ENCODE data around the gene PTPN14.

Gene PTPN14

DNA sequence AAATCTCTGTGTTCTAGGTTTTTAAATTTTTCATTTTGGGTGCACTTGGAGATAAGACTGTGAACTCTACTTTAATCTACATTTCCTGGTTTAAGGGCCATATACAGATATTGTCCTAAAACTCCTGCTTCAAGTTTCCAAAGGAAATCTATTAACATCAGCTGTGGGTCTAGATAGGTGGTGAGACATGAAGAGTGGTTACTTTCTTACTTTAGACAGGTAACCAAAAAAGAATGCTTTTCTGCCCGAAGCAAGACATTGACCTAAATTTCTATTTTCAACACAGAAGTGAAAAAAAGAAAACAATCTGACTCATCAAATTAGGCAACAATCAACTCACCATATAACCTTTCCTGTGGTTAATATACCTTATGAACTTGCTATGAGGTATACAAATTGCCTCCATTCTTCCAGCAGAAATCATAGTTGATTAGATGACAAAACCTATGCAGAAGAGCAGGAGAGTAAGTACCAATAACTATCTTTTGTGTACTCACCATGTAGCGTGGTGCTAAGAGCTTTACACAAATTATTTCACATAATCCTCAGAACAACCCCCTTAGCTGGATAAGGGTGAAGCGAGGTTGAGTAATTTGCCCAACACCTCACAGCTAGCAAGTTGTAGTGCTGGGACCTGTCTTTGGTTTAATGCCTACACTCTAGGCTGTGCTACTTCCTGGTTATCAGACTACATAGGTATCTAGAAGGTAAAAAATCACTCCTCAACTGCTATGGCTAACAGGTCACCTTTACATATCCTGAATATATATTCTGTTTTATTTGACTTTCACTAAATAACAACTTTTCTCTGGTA, 23.4 kb upstream of the PTPN14 start:
- H3K4me3 ChIP-seq (ENCODE audit: low read length, poor library complexity, severe bottlenecking) = no peak overlapping the region
- H3K36me3 ChIP-seq (ENCODE audit: insufficient read depth, low read length) = no peaks in the 10 kb centered on the region
- no peaks in the 10 kb centered on the region for H3F3A ChIP-seq (ENCODE audit: low read depth)
- H3K9me3 ChIP-seq (ENCODE audit: insufficient read depth, low read depth, low read length) = peaks cover 14% of the 10 kb centered on the region
- H4K20me1 ChIP-seq (ENCODE audit: insufficient read depth, low read length, poor library complexity, severe bottlenecking) = no peaks in the 10 kb centered on the region
- H3K4me1 ChIP-seq (ENCODE audit: insufficient read depth, low read length, poor library complexity, severe bottlenecking) = no peaks in the 10 kb centered on the region
- no peaks in the 10 kb centered on the region for H3K79me2 ChIP-seq (ENCODE audit: insufficient read depth, low read length)
- no peaks in the 10 kb centered on the region for H3K9me2 ChIP-seq (replicated peaks; ENCODE audit: low read depth, low read length)
- TF ChIP-seq, protein P1, sequence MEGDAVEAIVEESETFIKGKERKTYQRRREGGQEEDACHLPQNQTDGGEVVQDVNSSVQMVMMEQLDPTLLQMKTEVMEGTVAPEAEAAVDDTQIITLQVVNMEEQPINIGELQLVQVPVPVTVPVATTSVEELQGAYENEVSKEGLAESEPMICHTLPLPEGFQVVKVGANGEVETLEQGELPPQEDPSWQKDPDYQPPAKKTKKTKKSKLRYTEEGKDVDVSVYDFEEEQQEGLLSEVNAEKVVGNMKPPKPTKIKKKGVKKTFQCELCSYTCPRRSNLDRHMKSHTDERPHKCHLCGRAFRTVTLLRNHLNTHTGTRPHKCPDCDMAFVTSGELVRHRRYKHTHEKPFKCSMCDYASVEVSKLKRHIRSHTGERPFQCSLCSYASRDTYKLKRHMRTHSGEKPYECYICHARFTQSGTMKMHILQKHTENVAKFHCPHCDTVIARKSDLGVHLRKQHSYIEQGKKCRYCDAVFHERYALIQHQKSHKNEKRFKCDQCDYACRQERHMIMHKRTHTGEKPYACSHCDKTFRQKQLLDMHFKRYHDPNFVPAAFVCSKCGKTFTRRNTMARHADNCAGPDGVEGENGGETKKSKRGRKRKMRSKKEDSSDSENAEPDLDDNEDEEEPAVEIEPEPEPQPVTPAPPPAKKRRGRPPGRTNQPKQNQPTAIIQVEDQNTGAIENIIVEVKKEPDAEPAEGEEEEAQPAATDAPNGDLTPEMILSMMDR (conservative IDR thresholded peaks at IDR 0.05; ENCODE audit: low read length) = no peak
- no peak for TF ChIP-seq EZH2phosphoT487 (IDR thresholded peaks at IDR 0.05; ENCODE audit: borderline replicate concordance)
- no peak overlapping the region for H2AFZ ChIP-seq (ENCODE audit: low read length)
- H3K27me3 ChIP-seq (ENCODE audit: insufficient read depth, low read length, poor library complexity, severe bottlenecking) = no peaks in the 10 kb centered on the region
- no peak overlapping the region for H3K9ac ChIP-seq (ENCODE audit: low read depth, low read length, poor library complexity, severe bottlenecking)
- H3K4me2 ChIP-seq (ENCODE audit: low read depth, low read length, poor library complexity, severe bottlenecking) = no peak overlapping the region

DNA sequence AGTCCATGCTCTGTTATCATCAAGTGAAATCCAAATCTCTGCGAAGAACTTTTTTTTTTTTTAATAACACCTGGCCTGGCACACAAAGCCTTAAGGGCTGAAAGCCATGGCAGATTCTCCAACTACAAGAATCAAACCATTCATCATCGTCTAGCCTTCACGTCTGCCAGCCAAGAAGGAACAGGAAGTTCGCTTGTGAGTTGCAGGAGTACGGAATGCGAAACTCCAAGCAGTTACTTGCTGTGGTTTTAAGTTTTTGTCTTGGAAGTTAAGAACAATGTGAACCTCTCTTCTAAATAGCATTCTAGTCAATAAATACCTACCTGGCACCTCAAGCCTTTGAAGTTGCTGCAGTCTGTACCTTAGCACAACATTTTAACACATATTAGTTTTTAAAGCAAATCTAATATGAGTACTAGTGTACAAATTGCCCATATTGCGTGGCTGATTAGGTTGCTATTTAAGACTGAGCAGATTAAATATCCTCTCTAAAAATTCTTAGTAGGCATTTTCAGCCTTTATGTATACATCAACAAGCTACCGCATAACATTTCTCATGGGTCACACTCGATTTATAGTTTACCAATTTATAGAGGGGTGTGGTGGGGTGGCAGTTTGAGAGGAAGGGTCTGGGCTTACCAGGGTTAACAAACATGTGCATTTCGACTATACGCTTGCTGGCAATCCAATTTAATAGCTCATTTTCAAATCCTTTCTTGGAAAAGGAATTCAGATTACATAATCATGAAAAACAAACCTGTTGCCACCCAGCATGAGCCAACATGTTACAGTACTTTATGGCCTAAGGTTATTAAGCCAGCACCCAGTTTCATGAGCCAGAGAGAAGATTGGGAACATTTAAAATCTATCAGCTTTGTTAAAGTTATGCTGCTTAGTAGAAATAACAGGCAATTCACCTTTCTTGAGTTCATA, 22.2 kb upstream of the PTPN14 start:
- TF ChIP-seq, protein P1 (conservative IDR thresholded peaks at IDR 0.05; ENCODE audit: low read length) = no peak
- TF ChIP-seq EZH2phosphoT487 (IDR thresholded peaks at IDR 0.05; ENCODE audit: borderline replicate concordance) = no peak
- Histone ChIP-seq H3K27me3 (ENCODE audit: insufficient read depth, low read length, poor library complexity, severe bottlenecking) (no peaks in the 10 kb centered on the region), H3K9me3 (ENCODE audit: insufficient read depth, low read depth, low read length) (peaks cover 14% of the 10 kb centered on the region), H3K4me2 (ENCODE audit: low read depth, low read length, poor library complexity, severe bottlenecking) (no peak overlapping the region), H3K79me2 (ENCODE audit: insufficient read depth, low read length) (no peaks in the 10 kb centered on the region), H3K9ac (ENCODE audit: low read depth, low read length, poor library complexity, severe bottlenecking) (no peak overlapping the region), H3K4me1 (ENCODE audit: insufficient read depth, low read length, poor library complexity, severe bottlenecking) (no peaks in the 10 kb centered on the region), H3K36me3 (ENCODE audit: insufficient read depth, low read length) (no peaks in the 10 kb centered on the region), H4K20me1 (ENCODE audit: insufficient read depth, low read length, poor library complexity, severe bottlenecking) (no peaks in the 10 kb centered on the region), H3K9me2 (replicated peaks; ENCODE audit: low read depth, low read length) (no peaks in the 10 kb centered on the region), H3K4me3 (ENCODE audit: low read length, poor library complexity, severe bottlenecking) (no peak overlapping the region), H2AFZ (ENCODE audit: low read length) (no peak overlapping the region), H3F3A (ENCODE audit: low read depth) (no peaks in the 10 kb centered on the region)

DNA sequence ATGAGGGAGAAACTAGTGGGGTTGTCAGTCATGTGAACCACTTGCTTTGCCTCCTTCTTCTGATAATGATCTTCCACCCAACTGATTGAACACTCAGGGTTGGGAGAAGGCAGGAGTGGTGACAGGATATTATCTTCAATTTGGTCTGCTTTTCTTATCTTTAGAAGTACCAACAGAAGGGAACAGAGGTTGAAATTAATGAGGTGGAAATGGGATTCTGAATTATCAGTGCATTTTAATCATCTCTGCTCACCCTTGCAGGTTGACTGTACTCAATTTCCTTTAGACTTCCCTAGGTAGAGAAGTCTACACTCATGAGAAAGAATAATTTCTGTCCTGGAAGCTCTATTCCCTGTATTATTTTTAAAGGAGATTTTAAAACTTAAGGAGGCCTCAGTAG, 19.9 kb upstream of the PTPN14 start:
- no peaks in the 10 kb centered on the region for H3K4me1 ChIP-seq (ENCODE audit: insufficient read depth, low read length, poor library complexity, severe bottlenecking)
- TF ChIP-seq EZH2phosphoT487 (IDR thresholded peaks at IDR 0.05; ENCODE audit: borderline replicate concordance) = no peak
- TF ChIP-seq, protein P1 (conservative IDR thresholded peaks at IDR 0.05; ENCODE audit: low read length) = no peak
- H3F3A ChIP-seq (ENCODE audit: low read depth) = no peaks in the 10 kb centered on the region
- peaks cover 6% of the 10 kb centered on the region for H3K9me3 ChIP-seq (ENCODE audit: insufficient read depth, low read depth, low read length)
- no peak overlapping the region for H3K4me2 ChIP-seq (ENCODE audit: low read depth, low read length, poor library complexity, severe bottlenecking)
- H4K20me1 ChIP-seq (ENCODE audit: insufficient read depth, low read length, poor library complexity, severe bottlenecking) = no peaks in the 10 kb centered on the region
- no peaks in the 10 kb centered on the region for H3K27me3 ChIP-seq (ENCODE audit: insufficient read depth, low read length, poor library complexity, severe bottlenecking)
- H3K9me2 ChIP-seq (replicated peaks; ENCODE audit: low read depth, low read length) = no peaks in the 10 kb centered on the region
- no peak overlapping the region for H3K9ac ChIP-seq (ENCODE audit: low read depth, low read length, poor library complexity, severe bottlenecking)
- H3K36me3 ChIP-seq (ENCODE audit: insufficient read depth, low read length) = no peaks in the 10 kb centered on the region
- no peak overlapping the region for H2AFZ ChIP-seq (ENCODE audit: low read length)
- H3K79me2 ChIP-seq (ENCODE audit: insufficient read depth, low read length) = no peaks in the 10 kb centered on the region
- no peak overlapping the region for H3K4me3 ChIP-seq (ENCODE audit: low read length, poor library complexity, severe bottlenecking)
